ENCODE results near the gene KISS1R. TPM values are rescaled to one million over a fixed set of nuclear protein-coding genes. Genes with fewer than 3 reads are reported as not detected.

Gene KISS1R
- total RNA-seq, 3 donors from 2014 or later: 0.15 to 0.33 TPM; not detected in 1

DNA sequence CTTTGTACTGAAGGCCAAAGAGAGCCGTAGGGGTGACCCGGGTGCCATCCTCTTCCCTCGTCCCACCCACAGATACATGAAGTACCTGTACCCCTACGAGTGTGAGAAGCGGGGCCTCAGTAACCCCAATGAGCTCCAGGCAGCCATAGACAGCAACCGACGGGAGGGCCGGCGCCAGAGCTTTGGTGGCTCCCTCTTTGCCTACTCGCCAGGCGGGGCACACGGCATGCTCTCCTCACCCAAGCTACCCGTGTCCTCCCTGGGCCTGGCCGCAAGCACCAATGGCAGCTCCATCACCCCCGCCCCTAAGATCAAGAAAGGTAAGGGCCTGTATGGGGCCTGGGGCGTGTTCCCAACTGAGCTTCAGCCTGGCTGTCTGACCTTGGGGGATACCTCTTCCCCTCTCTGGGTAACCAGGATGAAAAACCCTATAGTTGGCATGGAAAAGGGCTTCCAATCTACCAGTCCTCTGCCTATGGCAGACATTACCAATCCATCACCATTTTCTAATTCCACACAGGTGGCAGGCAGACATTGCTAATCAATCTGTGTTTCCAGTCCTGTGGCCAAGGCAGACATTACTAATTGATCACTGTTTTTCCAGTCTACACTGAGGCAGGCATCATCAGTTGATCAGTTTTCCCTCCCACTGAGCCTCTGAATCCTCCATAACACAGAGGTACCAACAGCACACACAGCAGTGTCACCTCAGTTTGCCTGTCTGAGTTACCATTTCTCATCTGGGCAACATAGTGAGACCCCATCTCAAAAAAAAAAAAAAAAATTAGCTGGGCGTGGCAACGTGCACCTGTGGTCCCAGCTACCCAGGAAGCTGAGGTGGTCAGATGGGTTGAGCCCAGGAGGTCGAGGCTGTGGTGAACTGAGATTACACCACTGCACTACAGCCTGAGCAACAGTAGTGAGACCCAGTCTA lies 47.9 kb downstream of the KISS1R start:
- no peak for DNase-seq (ENCODE audit: low spot score in 2 of 2)
- H3K27ac ChIP-seq: no peak overlapping the region
- TF ChIP-seq POLR2A (IDR thresholded peaks at IDR 0.05) (no peak), POLR2AphosphoS5 (IDR thresholded peaks at IDR 0.05) (no peak)
- TF ChIP-seq, protein P1, sequence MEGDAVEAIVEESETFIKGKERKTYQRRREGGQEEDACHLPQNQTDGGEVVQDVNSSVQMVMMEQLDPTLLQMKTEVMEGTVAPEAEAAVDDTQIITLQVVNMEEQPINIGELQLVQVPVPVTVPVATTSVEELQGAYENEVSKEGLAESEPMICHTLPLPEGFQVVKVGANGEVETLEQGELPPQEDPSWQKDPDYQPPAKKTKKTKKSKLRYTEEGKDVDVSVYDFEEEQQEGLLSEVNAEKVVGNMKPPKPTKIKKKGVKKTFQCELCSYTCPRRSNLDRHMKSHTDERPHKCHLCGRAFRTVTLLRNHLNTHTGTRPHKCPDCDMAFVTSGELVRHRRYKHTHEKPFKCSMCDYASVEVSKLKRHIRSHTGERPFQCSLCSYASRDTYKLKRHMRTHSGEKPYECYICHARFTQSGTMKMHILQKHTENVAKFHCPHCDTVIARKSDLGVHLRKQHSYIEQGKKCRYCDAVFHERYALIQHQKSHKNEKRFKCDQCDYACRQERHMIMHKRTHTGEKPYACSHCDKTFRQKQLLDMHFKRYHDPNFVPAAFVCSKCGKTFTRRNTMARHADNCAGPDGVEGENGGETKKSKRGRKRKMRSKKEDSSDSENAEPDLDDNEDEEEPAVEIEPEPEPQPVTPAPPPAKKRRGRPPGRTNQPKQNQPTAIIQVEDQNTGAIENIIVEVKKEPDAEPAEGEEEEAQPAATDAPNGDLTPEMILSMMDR (IDR thresholded peaks at IDR 0.05): no peak
- intact Hi-C loops (cut with DNase I; ENCODE audit: low total_unique reads): no loop called here
- H3K27me3 ChIP-seq: no peaks in the 10 kb centered on the region
- H3K9me3 ChIP-seq: no peaks in the 10 kb centered on the region
- H3K36me3 ChIP-seq: no peaks in the 10 kb centered on the region
- H3K4me3 ChIP-seq: no peak overlapping the region
- H3K4me1 ChIP-seq: no peaks in the 10 kb centered on the region

DNA sequence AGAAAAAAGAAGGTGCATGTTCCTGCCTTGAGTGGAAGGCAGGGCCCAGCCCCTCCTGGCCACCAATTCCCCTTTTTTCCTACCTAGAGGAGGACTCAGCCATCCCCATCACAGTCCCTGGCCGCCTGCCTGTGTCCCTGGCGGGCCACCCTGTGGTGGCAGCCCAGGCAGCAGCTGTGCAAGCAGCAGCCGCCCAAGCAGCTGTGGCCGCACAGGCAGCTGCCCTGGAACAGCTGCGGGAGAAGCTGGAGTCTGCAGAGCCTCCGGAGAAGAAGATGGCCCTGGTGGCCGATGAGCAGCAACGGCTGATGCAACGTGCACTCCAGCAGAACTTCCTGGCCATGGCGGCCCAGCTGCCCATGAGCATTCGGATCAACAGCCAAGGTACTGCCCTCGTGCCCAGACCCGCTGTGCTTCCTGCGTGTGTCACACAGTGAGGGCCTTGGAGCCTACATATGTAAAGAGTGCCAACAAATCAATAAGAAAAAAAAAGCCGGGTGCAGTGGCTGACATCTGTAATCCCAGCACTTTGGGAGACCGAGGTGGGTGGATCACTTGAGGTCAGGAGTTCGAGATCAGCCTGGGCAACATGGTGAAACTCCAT lies 49.5 kb downstream of the KISS1R start:
- Histone ChIP-seq H3K36me3 (no peaks in the 10 kb centered on the region), H3K4me3 (no peak overlapping the region), H3K4me1 (no peaks in the 10 kb centered on the region), H3K27ac (no peak overlapping the region), H3K9me3 (peaks cover 6% of the 10 kb centered on the region in 2 donors), H3K27me3 (no peaks in the 10 kb centered on the region)
- TF ChIP-seq POLR2A (IDR thresholded peaks at IDR 0.05) (no peak), POLR2AphosphoS5 (IDR thresholded peaks at IDR 0.05) (no peak)
- TF ChIP-seq, protein P1 (IDR thresholded peaks at IDR 0.05): no peak
- no peak for DNase-seq (ENCODE audit: low spot score in 2 of 2)
- intact Hi-C loops (cut with DNase I; ENCODE audit: low total_unique reads): no loop called here

Other genes starting within 250 kb of the KISS1R start
- gene FSTL3, start 240.9 kb upstream of the KISS1R start, total RNA-seq: 100 to 1,000 TPM in 2 of 3 donors, 10 to 100 TPM in 1; 37.8 to 198 (median 111) TPM
- not detected for gene PRSS57, start 221.9 kb upstream of the KISS1R start, total RNA-seq
- gene PALM, start 208.4 kb upstream of the KISS1R start, total RNA-seq: 10 to 100 TPM; 16.1 to 61.0 (median 35.1) TPM
- 1 to 10 TPM in 2 of 3 donors, under 1 TPM in 1; 0.16 to 3.6 (median 2.5) TPM for gene MISP, start 166.2 kb upstream of the KISS1R start, total RNA-seq
- gene PTBP1, start 119.9 kb upstream of the KISS1R start, total RNA-seq: 100 to 1,000 TPM in 2 of 3 donors, 10 to 100 TPM in 1; 92.0 to 147 (median 131) TPM
- gene PLPPR3, start 95.4 kb upstream of the KISS1R start, total RNA-seq: 1 to 10 TPM in 2 of 3 donors, not detected in 1; 6.9 to 9.1 TPM
- gene AZU1, start 89.5 kb upstream of the KISS1R start, total RNA-seq: under 1 TPM in 1 of 3 donors, not detected in 2; 0.29 TPM
- gene PRTN3, start 76.3 kb upstream of the KISS1R start, total RNA-seq: 1 to 10 TPM in 1 of 3 donors, under 1 TPM in 1, not detected in 1; 0.44 to 1.1 TPM
- 1 to 10 TPM in 2 of 3 donors, under 1 TPM in 1; 0.98 to 5.0 (median 1.0) TPM for gene ELANE, start 65.0 kb upstream of the KISS1R start, total RNA-seq
- gene CFD, start 57.7 kb upstream of the KISS1R start, total RNA-seq: 1,000 to 10,000 TPM in 1 of 3 donors, 100 to 1,000 TPM in 2; 345 to 6,770 (median 797) TPM
- gene MED16, start 24.1 kb upstream of the KISS1R start, total RNA-seq: 10 to 100 TPM; 14.9 to 33.1 (median 32.8) TPM
- gene RNU6-9, start 23.8 kb upstream of the KISS1R start, total RNA-seq: not detected
- 10 to 100 TPM; 31.8 to 41.6 (median 41.0) TPM for gene R3HDM4, start 4.1 kb upstream of the KISS1R start, total RNA-seq
- 10 to 100 TPM in 1 of 3 donors, 1 to 10 TPM in 2; 3.5 to 11.1 (median 4.8) TPM for gene ARID3A, start 8.7 kb downstream of the KISS1R start, total RNA-seq
- gene WDR18, start 67.0 kb downstream of the KISS1R start, total RNA-seq: 10 to 100 TPM; 19.2 to 69.2 (median 49.8) TPM
- gene GRIN3B, start 83.1 kb downstream of the KISS1R start, total RNA-seq: 1 to 10 TPM in 1 of 3 donors, not detected in 2; 2.6 TPM
- gene TMEM259, start 103.8 kb downstream of the KISS1R start, total RNA-seq: 100 to 1,000 TPM; 112 to 156 (median 153) TPM
- not detected for gene RNU6-2, start 104.2 kb downstream of the KISS1R start, total RNA-seq
- 10 to 100 TPM; 70.4 to 74.1 (median 70.7) TPM for gene CNN2, start 109.3 kb downstream of the KISS1R start, total RNA-seq
- gene ABCA7, start 122.8 kb downstream of the KISS1R start, total RNA-seq: 10 to 100 TPM in 2 of 3 donors, 1 to 10 TPM in 1; 8.0 to 31.8 (median 26.5) TPM
- 10 to 100 TPM; 18.7 to 43.2 (median 23.9) TPM for gene ARHGAP45, start 149.8 kb downstream of the KISS1R start, total RNA-seq
- gene POLR2E, start 178.0 kb downstream of the KISS1R start, total RNA-seq: 100 to 1,000 TPM in 1 of 3 donors, 10 to 100 TPM in 2; 65.9 to 175 (median 89.1) TPM
- gene GPX4, start 186.7 kb downstream of the KISS1R start, total RNA-seq: 1,000 to 10,000 TPM in 1 of 3 donors, 100 to 1,000 TPM in 2; 357 to 1,796 (median 492) TPM